Activated CD8-positive, alpha-beta memory T cell treated with anti-CD3 and anti-CD28 coated beads, Interleukin-2, amount 50 U/mL, for 24 hours (primary cell): ENCODE measurements around the gene GPX6.
"Not testable (repeated sequence)": the region's sequence is repeated elsewhere in the genome, so short reads cannot be mapped to it uniquely, and the experiment has no call there.

Experiments
- DNase-seq: peaks from one replicate; pipeline ENCODE4 v3.0.0-alpha.2; 2020; ENCODE audit errors: extremely low read depth

GPX6 gene

GRCh38 chr6:28525496-28526039 is 10.0 kb upstream of the GPX6 start, which contains the start of gene GPX5:
GPX5 (plus strand) TSS chr6:28525881; CDS start chr6:28526014, 133 bp downstream.
- no peak for DNase-seq

DNA sequence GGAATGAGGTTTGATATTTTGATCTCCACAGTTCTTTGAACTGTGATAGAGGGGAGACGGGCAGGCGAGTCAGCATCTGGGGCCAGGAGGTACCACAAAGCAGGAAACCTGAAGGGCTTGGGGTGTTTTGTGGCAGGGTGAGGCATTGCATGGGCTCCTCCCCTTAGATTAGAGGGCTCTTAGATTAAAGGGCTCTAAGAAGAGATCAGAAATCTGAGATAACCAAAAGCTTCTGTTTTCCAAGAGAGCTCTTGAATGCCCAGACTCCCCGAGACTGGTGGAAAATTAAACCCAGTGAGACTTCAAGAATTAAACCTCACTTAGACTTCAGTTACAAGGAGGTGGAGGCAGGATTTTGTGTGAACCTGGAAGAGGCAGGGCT is 7.6 kb upstream of the GPX6 start:
- DNase-seq: no peak

DNA sequence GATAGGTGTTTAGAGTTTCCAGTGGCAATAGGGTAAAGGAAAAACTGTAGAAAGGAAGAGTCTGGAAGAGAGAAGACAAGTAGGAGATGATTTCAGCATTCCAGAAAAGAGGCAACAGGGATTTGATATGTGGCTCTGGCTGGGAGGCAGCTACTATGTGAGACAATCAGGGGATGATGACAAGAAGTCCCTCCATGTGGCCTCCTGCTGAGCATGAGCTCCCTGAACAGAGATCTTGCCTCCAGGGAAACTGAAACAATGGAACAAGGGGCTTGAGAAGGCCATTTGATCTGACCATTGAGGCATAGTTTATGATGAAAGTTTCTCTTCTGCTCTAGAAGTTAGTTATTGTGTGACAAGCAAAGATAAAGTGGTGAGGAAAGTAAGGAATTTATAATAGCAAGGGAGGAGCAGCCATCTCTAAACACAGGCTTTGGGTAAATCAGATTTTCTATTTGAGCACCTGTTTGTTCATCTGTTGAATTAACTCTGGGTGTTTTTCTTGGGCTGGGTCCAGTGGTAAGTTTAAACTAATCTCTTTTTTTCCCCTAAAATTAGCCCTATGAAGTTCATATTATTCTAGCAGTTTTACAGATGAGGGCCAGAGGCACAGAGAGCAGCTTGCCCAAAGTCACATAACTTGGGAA is 7.1 kb upstream of the GPX6 start:
- DNase-seq: no peak

GRCh38 chr6:28517964-28518363 is 2.4 kb upstream of the GPX6 start:
- DNase-seq: no peak

GRCh38 chr6:28512387-28512786 is 3.2 kb downstream of the GPX6 start:
- not testable (repeated sequence) for DNase-seq

- no peak for DNase-seq
Measured at GRCh38 chr6:28511628-28512300, 3.8 kb downstream of the GPX6 start.

GRCh38 chr6:28506807-28507475 is 8.7 kb downstream of the GPX6 start:
- DNase-seq: no peak

DNA sequence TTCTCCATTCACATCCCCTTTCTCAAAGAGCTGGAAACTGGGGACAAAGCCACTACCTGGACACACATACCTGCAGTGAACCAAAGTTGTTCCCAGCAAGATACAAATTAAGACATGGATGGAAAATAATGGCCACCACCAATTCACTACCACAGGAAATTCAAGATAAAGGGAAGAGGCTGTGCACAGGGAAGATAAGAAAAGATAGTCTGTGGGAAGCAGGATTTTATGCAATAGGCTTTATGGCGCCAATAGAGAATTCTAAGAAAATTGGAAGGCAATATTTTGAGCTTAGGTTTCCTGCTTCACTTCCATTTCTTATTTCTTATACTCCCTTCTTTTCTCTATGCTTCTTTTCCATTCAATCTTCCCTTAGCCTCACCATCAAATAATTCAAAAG is 9.9 kb downstream of the GPX6 start:
- no peak for DNase-seq

GRCh38 chr6:28502709-28503305 is 12.8 kb downstream of the GPX6 start:
- DNase-seq: not testable (repeated sequence)

- not testable (repeated sequence) for DNase-seq
Measured at GRCh38 chr6:28502136-28502535, 13.5 kb downstream of the GPX6 start.

DNA sequence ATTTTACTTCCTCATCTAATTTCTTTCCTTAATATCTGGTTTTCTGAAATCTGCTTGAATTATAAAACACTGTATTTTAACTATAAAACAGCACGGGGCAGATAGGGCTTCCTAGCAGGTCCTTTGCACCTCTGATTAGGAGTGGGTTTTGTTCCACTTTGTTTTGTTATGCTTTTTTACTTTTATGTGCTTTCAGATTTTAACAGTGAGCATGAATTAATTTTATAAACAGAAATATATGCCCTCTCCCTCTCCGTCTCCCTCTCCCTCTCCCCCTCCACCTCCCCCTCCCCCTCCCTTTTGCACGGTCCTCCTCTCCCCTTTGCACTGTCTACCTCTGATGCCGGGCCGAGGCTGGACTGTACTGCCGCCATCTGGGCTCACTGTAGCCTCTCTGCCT is 14.3 kb downstream of the GPX6 start:
- DNase-seq: no peak

DNA sequence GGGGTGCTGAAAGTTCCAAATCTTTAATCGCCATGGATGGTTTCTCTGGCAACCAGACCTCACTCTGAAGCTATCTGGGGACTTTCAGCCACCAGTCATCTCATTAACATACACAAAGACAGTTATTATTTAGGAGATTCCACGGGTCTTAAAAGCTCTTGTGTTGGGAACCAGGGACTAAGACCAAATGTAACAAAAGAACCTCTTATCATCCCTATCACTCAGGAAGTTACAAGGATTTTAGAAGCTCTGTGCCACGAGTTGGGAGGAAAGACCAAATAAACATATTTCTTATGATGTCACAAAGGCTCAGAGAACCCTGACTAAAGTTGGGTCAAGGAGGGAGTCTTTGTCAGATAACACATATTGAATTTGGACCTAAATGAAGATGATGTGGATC is 17.7 kb downstream of the GPX6 start:
- DNase-seq: no peak

DNA sequence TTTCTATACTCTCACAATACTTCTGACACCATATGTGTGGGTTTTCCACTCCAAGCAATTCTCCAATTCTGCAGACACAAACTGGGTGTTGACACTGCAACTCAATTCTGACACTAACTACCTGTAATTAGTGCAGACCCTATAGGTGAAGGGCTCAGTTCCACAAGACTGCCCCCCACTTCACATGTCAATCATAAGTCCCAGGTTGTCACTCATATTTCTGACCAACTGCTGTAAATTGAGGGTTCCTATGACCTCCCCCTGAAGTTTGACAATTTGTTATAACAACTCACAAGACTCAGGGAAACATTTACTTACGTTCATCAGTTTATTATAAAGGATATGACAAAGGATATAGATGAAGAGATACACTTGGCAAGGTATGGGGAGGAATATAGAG is 18.3 kb downstream of the GPX6 start:
- no peak for DNase-seq

DNA sequence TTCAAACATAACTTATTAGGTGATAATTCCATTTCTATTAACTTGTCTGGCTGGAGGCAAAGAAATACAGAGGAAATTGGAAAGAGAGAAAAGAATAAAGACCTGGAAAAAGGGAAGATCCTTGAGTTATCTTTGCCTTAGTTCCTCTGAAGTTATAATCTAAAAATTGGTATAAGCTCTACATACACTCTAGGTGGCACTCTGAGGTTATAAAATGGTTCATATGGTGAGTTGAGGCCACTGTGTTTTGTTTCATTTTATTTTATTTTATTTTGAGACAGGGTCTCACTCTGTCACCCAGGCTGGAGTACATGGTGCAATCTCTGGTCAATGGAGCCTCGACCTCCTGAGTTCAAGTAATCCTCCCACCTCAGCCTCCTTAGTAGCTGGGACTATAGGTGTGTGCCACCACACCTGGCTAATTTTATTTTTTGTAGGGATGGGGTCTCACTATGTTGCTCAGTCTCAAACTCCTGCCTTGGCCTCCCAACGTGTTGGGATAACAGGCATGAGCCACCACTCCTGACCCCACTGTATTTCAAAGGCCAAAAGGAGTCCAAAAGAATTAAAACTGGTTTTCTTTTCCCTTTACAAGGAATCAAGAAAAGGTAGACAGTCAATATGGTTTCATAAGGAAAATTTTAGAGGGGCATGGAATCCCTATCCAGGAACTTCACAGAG is 19.4 kb downstream of the GPX6 start:
- DNase-seq: no peak

- DNase-seq: no peak
Measured at GRCh38 chr6:28491984-28492317, 23.6 kb downstream of the GPX6 start.

GRCh38 chr6:28490205-28490890 is 25.2 kb downstream of the GPX6 start:
- DNase-seq: no peak

DNA sequence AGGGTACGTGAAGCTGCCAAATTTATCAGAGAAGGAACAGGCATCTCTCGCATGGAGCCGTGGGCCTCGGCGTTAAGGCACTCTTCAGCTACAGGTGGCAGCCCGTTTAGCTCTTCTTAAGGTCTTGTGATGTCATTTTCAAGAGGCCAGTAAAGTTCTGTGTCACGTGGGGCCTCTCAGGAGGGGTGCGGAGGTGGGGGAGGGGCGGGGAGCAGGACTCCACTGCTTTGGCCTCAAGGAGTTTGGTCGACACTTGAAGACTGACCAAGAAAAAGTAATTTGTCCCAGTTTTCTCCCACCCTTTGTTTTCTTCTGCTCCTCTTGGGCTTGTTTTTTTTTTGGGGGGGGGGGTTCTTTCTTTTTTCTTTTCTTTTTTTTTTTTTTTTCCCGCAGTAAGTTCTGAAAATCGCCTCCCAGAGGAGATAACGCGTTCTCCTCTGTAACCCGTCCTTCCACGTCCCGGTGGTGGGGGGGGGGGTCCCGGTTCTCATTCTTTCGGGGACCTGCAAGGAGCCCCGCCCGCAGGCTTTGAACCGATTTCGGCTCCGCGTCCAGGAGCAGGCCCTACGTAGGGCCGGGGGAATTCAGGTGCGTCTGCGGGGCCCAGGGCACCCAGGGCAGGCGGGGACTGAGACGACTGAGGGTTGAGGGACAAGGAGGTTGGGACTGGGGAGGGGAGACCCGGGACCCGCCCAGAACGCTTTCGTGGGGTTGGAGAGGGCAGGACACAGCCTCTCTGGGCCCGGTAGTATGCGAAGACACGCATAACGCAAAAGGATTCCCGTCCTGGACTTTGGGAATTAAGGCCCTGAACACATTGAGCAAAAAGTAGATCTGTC is 26.0 kb downstream of the GPX6 start:
- no peak for DNase-seq

DNA sequence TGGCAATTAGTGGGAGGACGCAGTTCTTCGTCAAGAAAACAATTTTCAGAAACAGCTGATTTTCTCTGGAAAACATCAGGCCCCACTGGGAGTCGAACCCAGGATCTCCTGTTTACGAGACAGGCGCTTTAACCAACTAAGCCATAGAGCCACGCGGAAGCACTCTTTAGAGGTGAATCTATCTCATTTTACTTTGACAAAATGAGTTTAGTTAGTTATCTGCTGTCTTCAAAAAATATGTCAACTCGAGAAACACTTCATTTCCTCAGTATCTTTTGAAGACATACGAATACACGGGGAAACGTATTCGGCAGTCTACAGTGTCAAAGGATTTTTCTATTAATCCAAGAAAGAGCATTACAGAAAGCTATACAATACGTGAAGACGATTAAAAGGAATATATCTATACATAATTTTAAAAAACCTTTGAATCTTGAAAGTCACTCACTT is 26.7 kb downstream of the GPX6 start:
- DNase-seq: no peak

- DNase-seq: no peak
Measured at GRCh38 chr6:28486988-28487742, 28.4 kb downstream of the GPX6 start.

- no peak for DNase-seq
Measured at GRCh38 chr6:28486533-28486932, 29.1 kb downstream of the GPX6 start.
